Measurements from ENCODE around the gene CD40. TPM values are rescaled to one million over a fixed set of nuclear protein-coding genes. Genes with fewer than 3 reads are reported as not detected.

The CD40 gene
- total and polyA plus RNA-seq, 4 donors: 20.4 to 55.0 (median 28.4) TPM

DNA sequence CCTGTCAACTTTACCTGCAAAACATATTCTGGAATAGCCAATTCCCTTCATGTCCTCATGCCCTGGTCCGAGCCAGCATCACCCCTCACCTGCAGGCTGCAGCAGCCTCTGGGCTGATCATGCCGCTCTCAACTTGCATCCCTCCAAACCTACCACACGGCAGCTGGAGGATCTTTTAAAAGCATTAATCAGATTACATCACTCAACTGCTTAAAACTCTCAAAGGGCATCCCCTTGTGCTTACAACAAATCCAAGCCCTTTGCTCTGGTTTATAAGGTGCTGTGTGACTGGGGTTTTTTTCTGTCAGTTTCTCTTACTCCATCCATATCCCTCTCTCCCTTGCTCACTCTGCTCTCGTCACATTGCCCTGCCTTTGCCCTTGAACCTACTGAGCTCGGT is 24.0 kb downstream of the CD40 start:
- 39 to 50% methylated on average over 5 of the region's 5 CpGs for WGBS, 2 donors

DNA sequence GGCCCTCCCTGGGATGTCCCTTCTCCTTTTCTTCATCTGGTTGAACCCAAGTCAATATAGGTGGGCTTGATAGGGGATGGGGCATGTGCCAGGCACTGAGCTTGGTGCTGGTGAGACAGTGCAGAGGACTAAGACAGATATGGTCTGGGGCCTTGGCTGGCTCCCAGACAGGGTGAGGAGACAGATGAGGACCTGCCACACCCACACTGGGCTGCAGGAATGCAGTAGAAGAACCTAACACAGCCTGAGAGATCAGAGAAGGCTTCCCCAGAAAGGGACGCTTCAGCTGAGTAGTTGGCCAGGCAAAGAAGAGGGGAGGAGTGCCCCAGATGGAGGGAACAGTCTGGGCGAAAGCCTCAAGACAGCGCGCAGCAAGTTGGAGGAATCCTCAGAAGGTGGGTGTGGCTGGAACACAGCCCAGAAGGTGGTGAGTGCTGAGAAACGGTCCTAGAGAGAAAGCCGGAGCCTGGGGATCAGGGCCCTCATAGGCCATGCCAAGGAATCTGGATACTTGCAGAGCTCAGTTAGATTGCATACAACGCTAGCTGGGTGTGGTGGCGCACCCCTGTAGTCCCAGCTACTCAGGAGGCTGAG is 26.4 kb downstream of the CD40 start:
- Histone ChIP-seq H3K9ac (ENCODE audit: insufficient read depth in 1 of 2, low read length in 2 of 2) (no peak overlapping the region), H3K27ac (ENCODE audit: low read depth in 1 of 2, low read length in 1 of 2) (no peak overlapping the region), H3K9me3 (ENCODE audit: control insufficient read depth in 4 of 4, insufficient read depth in 3 of 4, low read length in 3 of 4) (no peaks in the 10 kb centered on the region), H3K36me3 (ENCODE audit: control insufficient read depth in 4 of 4, insufficient read depth in 4 of 4, low read length in 4 of 4) (no peaks in the 10 kb centered on the region), H3K4me3 (no peak overlapping the region), H3K4me1 (ENCODE audit: control insufficient read depth in 5 of 5, insufficient read depth in 5 of 5, low read length in 5 of 5) (no peaks in the 10 kb centered on the region), H3K27me3 (ENCODE audit: control insufficient read depth in 3 of 3, insufficient read depth in 3 of 3, low read length in 2 of 3) (peaks cover 0 to 7% (median 3%) of the 10 kb centered on the region in 3 donors)
- DNase-seq (no peak), ATAC-seq (ENCODE audit: insufficient read depth, low FRiP score) (no peak)
- TF ChIP-seq, protein P1, sequence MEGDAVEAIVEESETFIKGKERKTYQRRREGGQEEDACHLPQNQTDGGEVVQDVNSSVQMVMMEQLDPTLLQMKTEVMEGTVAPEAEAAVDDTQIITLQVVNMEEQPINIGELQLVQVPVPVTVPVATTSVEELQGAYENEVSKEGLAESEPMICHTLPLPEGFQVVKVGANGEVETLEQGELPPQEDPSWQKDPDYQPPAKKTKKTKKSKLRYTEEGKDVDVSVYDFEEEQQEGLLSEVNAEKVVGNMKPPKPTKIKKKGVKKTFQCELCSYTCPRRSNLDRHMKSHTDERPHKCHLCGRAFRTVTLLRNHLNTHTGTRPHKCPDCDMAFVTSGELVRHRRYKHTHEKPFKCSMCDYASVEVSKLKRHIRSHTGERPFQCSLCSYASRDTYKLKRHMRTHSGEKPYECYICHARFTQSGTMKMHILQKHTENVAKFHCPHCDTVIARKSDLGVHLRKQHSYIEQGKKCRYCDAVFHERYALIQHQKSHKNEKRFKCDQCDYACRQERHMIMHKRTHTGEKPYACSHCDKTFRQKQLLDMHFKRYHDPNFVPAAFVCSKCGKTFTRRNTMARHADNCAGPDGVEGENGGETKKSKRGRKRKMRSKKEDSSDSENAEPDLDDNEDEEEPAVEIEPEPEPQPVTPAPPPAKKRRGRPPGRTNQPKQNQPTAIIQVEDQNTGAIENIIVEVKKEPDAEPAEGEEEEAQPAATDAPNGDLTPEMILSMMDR (IDR thresholded peaks at IDR 0.05; ENCODE audit: control extremely low read depth, extremely low read depth): no peak
- 67 to 75% methylated on average over 8 of the region's 8 CpGs for WGBS, 2 donors

More for the DNA sequence above, 24.0 kb downstream of the CD40 start:
- no peak overlapping the region for H3K9ac ChIP-seq (ENCODE audit: insufficient read depth in 1 of 2, low read length in 2 of 2)
- no peak for DNase-seq
- no peak overlapping the region for H3K27ac ChIP-seq (ENCODE audit: low read depth in 1 of 2, low read length in 1 of 2)
- H3K27me3 ChIP-seq (ENCODE audit: control insufficient read depth in 3 of 3, insufficient read depth in 3 of 3, low read length in 2 of 3): peaks cover 0 to 13% (median 8%) of the 10 kb centered on the region in 3 donors
- H3K4me1 ChIP-seq (ENCODE audit: control insufficient read depth in 5 of 5, insufficient read depth in 5 of 5, low read length in 5 of 5): no peaks in the 10 kb centered on the region
- no peak for ATAC-seq (ENCODE audit: insufficient read depth, low FRiP score)
- H3K36me3 ChIP-seq (ENCODE audit: control insufficient read depth in 4 of 4, insufficient read depth in 4 of 4, low read length in 4 of 4): no peaks in the 10 kb centered on the region
- TF ChIP-seq, protein P1 (IDR thresholded peaks at IDR 0.05; ENCODE audit: control extremely low read depth, extremely low read depth): no peak
- no peak overlapping the region for H3K4me3 ChIP-seq
- no peaks in the 10 kb centered on the region for H3K9me3 ChIP-seq (ENCODE audit: control insufficient read depth in 4 of 4, insufficient read depth in 3 of 4, low read length in 3 of 4)

DNA sequence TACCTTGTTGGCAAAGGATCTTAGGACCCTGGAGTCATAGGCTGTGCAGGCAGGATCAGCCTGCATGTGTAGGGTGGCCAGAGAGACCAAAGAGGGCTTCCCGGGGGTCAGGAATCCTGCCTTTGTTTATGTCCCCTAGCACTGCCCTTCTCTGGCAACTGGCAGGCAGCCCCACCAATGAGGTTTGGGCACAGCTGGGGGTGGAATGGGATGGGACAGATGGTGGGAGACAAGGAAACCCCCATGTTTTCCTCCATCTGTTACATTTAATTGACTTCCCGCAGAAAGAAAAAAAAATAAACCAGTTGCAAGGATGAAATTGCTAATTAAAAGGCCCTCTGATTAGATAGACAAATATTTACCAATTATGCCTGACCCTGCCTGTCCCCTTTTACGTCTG is 27.6 kb downstream of the CD40 start:
- no peaks in the 10 kb centered on the region for H3K36me3 ChIP-seq (ENCODE audit: control insufficient read depth in 4 of 4, insufficient read depth in 4 of 4, low read length in 4 of 4)
- no peak overlapping the region for H3K4me3 ChIP-seq
- 37 to 65% methylated on average over 3 of the region's 3 CpGs for WGBS, 2 donors
- TF ChIP-seq, protein P1 (IDR thresholded peaks at IDR 0.05; ENCODE audit: control extremely low read depth, extremely low read depth): no peak
- no peak overlapping the region for H3K27ac ChIP-seq (ENCODE audit: low read depth in 1 of 2, low read length in 1 of 2)
- H3K4me1 ChIP-seq (ENCODE audit: control insufficient read depth in 5 of 5, insufficient read depth in 5 of 5, low read length in 5 of 5): no peaks in the 10 kb centered on the region
- no peak for ATAC-seq (ENCODE audit: insufficient read depth, low FRiP score)
- no peaks in the 10 kb centered on the region for H3K9me3 ChIP-seq (ENCODE audit: control insufficient read depth in 4 of 4, insufficient read depth in 3 of 4, low read length in 3 of 4)
- H3K9ac ChIP-seq (ENCODE audit: insufficient read depth in 1 of 2, low read length in 2 of 2): no peak overlapping the region
- DNase-seq: no peak
- peaks cover 0 to 7% (median 3%) of the 10 kb centered on the region in 3 donors for H3K27me3 ChIP-seq (ENCODE audit: control insufficient read depth in 3 of 3, insufficient read depth in 3 of 3, low read length in 2 of 3)

Measured in lung (tissue), 12 donors.